Hepatocyte (in vitro differentiated cells): Measurements from ENCODE around the gene SNX24.
"Not testable (repeated sequence)": the region's sequence is repeated elsewhere in the genome, so short reads cannot be mapped to it uniquely, and the experiment has no call there.

ENCODE experiments used
- EZH2 ChIP-seq: fragments of 200-600 bp; sonication (generic); IDR thresholded peaks from 2 replicates; pipeline ENCODE4 v1.6.1; 2016; ENCODE audit warnings: antibody characterized with exemption, mild to moderate bottlenecking, borderline replicate concordance
- TF ChIP-seq, protein P1 (sequence below): fragments of 200-600 bp; sonication (generic); IDR thresholded peaks from 2 replicates; pipeline ENCODE4 v1.5.1; 2016; ENCODE audit warnings: antibody characterized with exemption, mild to moderate bottlenecking; ENCODE audit not compliant: poor library complexity

DNA sequence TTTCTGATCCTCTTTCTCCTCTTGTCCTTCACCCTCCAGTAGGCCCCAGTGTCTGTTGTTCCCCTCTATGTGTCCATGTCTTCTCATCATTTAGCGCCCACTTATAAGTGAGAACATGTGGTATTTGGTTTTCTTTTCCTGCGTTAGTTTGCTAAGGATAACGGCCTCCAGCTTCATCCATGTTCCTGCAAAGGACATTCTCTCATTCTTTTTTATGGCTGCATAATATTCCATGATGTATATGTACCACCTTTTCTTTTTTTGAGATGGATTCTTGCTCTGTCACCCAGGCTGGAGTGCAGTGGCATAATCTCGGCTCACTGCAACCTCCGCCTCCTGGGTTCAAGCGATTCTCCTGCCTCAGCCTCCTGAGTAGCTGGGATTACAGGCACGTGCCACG is 12.1 kb downstream of the SNX24 start:
- not testable (repeated sequence) for TF ChIP-seq EZH2
- TF ChIP-seq, protein P1, sequence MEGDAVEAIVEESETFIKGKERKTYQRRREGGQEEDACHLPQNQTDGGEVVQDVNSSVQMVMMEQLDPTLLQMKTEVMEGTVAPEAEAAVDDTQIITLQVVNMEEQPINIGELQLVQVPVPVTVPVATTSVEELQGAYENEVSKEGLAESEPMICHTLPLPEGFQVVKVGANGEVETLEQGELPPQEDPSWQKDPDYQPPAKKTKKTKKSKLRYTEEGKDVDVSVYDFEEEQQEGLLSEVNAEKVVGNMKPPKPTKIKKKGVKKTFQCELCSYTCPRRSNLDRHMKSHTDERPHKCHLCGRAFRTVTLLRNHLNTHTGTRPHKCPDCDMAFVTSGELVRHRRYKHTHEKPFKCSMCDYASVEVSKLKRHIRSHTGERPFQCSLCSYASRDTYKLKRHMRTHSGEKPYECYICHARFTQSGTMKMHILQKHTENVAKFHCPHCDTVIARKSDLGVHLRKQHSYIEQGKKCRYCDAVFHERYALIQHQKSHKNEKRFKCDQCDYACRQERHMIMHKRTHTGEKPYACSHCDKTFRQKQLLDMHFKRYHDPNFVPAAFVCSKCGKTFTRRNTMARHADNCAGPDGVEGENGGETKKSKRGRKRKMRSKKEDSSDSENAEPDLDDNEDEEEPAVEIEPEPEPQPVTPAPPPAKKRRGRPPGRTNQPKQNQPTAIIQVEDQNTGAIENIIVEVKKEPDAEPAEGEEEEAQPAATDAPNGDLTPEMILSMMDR, result not testable (repeated sequence)
